Choroid plexus epithelial cell (primary cell): ENCODE data around the gene DISP3.

Experiments used
- DNase-seq: peaks from one replicate; pipeline ENCODE4 v3.0.0-alpha.2; 2010; ENCODE audit warnings: low read depth
- H3K4me3 ChIP-seq: 2 replicates; pipeline ENCODE4 v1.5.1; 2011; ENCODE audit warnings: low read depth, mild to moderate bottlenecking, control low read depth, low read length, moderate library complexity
- TF ChIP-seq, protein P1 (sequence below): conservative IDR thresholded peaks from 2 replicates; pipeline ENCODE4 v1.5.1; 2011; ENCODE audit warnings: low read depth, mild to moderate bottlenecking, control low read depth, inconsistent platforms, low read length, moderate library complexity

The DISP3 gene

GRCh38 chr1:11478571-11479374 lies at the start of gene DISP3:
Gene DISP3 (plus strand): TSS chr1:11479155. CDS start chr1:11500993, 21,838 bp downstream.
- peak; percentile 47 for DNase-seq
- TF ChIP-seq, protein P1, sequence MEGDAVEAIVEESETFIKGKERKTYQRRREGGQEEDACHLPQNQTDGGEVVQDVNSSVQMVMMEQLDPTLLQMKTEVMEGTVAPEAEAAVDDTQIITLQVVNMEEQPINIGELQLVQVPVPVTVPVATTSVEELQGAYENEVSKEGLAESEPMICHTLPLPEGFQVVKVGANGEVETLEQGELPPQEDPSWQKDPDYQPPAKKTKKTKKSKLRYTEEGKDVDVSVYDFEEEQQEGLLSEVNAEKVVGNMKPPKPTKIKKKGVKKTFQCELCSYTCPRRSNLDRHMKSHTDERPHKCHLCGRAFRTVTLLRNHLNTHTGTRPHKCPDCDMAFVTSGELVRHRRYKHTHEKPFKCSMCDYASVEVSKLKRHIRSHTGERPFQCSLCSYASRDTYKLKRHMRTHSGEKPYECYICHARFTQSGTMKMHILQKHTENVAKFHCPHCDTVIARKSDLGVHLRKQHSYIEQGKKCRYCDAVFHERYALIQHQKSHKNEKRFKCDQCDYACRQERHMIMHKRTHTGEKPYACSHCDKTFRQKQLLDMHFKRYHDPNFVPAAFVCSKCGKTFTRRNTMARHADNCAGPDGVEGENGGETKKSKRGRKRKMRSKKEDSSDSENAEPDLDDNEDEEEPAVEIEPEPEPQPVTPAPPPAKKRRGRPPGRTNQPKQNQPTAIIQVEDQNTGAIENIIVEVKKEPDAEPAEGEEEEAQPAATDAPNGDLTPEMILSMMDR: peak; percentile 41
- peak within 1 kb of the TSS; percentile 55 for H3K4me3 ChIP-seq

GRCh38 chr1:11429226-11429625 lies 49.7 kb upstream of the DISP3 start:
- DNase-seq: no peak
- TF ChIP-seq, protein P1: no peak
- no peak overlapping the region for H3K4me3 ChIP-seq

DNA sequence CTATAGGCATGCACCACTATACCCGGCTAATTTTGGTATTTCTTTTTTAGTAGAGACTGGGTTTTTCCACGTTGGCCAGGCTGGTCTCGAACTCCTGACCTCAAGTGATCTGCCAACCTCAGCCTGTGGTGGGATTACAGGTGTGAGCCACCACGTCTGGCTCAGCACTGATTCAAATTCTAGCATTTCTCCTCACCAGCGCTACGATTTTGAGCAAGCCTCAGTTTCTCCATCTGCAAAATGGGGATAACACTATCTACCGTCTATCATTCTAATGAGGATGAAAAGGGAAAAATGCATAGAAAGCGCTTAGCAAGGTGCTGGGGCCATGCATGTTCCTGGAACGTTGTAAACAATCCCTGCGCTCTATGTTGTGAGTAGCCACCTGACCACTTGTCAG lies 49.0 kb upstream of the DISP3 start:
- TF ChIP-seq, protein P1: no peak
- H3K4me3 ChIP-seq: no peak overlapping the region
- no peak for DNase-seq

- H3K4me3 ChIP-seq: no peak overlapping the region
- TF ChIP-seq, protein P1: no peak
- no peak for DNase-seq
Observed at GRCh38 chr1:11431941-11432507, 46.9 kb upstream of the DISP3 start.

- no peak overlapping the region for H3K4me3 ChIP-seq
- no peak for DNase-seq
- TF ChIP-seq, protein P1: no peak
Observed at GRCh38 chr1:11432526-11432925, 46.4 kb upstream of the DISP3 start.

DNA sequence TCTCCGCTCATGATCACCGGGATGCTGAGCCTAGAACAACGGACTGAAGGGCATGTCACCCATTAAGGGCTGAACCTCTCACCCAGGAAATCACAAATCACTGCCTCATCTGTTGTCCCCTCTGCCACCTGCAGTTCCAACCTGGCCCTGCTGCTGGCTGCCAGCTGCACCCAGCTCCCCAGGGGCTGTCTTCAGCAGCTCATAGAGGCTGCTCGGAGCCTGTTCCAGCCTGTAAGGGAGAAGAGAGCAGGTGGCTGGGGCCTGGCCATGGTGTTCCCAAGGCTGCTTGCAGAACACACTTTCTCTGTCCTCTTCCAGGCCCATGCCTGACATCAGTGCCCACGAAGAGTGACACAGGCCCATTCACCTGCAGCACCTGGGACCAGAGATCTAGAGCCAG lies 44.5 kb upstream of the DISP3 start:
- TF ChIP-seq, protein P1: no peak
- DNase-seq: no peak
- H3K4me3 ChIP-seq: no peak overlapping the region
